ENCODE results near the gene TPRG1.

The TPRG1 gene

DNA sequence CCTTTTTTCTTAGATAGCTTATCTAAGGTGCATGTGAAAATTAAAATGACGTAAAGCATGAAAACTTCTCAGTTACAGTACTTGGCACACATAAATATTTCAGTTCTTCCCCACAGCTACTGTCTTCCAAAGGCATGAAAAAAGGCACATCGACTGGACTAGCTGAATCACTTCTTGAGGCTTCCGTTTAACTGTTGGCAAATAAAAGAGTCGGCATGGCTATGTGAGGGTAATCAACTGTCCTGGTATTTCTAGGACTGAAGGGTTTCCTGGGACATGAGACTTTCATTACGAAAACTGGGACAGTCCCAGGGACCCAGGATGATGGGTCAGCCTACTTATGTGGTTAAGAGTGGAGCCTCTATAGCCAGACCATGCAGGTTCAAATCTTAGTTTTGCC is 168.2 kb downstream of the TPRG1 start:
- TF ChIP-seq, protein P1, sequence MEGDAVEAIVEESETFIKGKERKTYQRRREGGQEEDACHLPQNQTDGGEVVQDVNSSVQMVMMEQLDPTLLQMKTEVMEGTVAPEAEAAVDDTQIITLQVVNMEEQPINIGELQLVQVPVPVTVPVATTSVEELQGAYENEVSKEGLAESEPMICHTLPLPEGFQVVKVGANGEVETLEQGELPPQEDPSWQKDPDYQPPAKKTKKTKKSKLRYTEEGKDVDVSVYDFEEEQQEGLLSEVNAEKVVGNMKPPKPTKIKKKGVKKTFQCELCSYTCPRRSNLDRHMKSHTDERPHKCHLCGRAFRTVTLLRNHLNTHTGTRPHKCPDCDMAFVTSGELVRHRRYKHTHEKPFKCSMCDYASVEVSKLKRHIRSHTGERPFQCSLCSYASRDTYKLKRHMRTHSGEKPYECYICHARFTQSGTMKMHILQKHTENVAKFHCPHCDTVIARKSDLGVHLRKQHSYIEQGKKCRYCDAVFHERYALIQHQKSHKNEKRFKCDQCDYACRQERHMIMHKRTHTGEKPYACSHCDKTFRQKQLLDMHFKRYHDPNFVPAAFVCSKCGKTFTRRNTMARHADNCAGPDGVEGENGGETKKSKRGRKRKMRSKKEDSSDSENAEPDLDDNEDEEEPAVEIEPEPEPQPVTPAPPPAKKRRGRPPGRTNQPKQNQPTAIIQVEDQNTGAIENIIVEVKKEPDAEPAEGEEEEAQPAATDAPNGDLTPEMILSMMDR (IDR thresholded peaks at IDR 0.05; ENCODE audit: insufficient read depth, low read depth, low read length, missing control alignments), result no peak
- no peak for DNase-seq (ENCODE audit: low read depth)
- H3K4me3 ChIP-seq (ENCODE audit: low read depth, low read length), result no peak overlapping the region

DNA sequence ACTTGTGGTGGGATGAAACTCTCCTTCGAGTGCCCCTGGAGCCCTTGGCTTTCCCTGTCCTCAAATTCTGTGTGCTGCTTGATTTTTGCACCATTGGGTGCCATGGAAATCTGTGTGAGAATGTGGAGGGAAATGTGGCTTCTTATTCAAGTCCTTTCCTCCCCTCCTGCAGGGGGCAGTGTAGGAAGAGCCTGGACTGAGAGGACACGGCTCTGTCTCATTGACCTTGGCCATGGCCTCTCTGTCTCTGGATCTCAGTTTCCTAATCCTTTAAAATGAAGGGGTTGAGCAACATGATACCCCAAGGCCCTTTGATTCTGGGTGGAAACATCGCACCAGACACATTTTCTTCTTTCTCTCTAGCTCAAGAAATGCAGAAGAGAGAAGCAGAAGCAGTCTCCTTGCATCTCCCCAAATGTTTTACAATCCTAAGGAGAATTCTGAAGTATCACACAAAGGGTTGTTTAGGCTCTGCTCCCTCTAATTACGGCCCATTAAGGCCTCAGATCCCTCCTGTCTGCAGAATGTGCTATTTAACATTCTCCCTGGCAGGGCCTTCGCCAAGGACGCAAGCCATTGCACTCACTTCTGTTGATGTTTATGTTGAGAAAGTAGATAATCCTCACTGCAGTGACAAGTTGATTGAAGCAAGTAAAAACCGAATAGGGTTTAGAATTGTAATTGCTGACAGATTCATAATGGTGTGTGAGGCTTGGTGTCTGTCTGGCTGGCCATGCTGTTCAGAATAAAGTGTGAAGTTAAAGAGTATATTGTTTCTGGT is 169.1 kb downstream of the TPRG1 start:
- TF ChIP-seq, protein P1 (IDR thresholded peaks at IDR 0.05; ENCODE audit: insufficient read depth, low read depth, low read length, missing control alignments), result peak; percentile 33
- DNase-seq (ENCODE audit: low read depth), result peak; percentile 39
- no peak overlapping the region for H3K4me3 ChIP-seq (ENCODE audit: low read depth, low read length)

DNA sequence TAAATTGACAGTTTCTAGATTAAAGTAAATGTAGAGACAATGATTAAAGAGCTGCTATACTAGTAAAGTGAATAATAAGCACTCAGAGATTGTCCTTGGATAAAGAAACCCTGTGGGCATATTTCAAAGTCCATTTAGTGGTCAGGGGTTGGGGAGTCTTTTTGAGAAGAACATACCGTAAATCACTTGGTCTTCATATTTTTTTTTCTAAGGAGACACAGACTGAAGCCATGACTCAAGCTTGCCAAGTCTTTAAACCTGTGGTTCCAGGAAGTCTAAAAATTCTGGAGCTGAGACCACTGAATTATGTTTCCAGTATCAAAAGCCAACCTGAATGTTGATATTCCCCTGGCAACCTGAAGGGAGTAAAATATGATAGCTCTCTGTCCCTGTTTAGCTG is 171.0 kb downstream of the TPRG1 start:
- TF ChIP-seq, protein P1 (IDR thresholded peaks at IDR 0.05; ENCODE audit: insufficient read depth, low read depth, low read length, missing control alignments), result no peak
- no peak overlapping the region for H3K4me3 ChIP-seq (ENCODE audit: low read depth, low read length)
- DNase-seq (ENCODE audit: low read depth), result no peak

DNA sequence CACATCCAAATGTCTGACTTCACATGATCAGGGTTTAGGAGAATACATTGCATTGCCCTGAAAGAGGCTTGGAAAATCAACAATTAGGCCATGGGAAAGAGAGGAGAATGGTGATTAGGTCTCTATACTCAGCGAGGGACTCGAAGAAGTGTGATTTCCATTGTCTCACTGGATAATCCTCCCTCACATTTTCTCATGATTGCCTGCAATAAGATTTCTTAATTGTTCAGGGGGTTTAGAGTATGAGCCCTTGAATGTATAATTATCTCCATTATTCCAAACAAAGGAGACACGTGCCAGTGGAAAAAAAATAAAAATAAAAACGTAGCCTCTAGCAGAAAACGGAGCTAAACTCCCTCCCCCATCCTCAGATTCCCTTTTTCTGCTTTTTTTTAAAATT is 173.2 kb downstream of the TPRG1 start:
- no peak overlapping the region for H3K4me3 ChIP-seq (ENCODE audit: low read depth, low read length)
- DNase-seq (ENCODE audit: low read depth), result no peak
- TF ChIP-seq, protein P1 (IDR thresholded peaks at IDR 0.05; ENCODE audit: insufficient read depth, low read depth, low read length, missing control alignments), result no peak

DNA sequence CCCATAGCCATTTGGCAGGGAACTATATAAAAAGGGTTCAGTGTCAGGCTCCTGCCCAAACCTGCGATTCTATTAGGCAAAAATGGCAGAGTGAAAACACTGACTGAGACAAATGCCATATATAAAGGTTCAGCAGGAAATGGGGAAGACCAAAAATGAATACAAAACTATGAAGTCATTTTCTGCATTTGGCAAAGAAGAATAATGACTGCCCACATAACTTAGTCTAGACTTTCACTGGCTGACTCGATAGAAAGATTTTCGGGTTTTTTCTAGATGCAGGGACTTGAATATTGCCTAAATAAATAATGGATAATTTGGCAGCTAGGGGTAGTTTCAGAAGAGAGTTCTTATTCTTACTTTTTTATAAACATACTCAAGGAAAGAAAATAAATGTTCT is 178.0 kb downstream of the TPRG1 start:
- TF ChIP-seq, protein P1 (IDR thresholded peaks at IDR 0.05; ENCODE audit: insufficient read depth, low read depth, low read length, missing control alignments), result no peak
- peak; percentile 12 for DNase-seq (ENCODE audit: low read depth)
- H3K4me3 ChIP-seq (ENCODE audit: low read depth, low read length), result no peak overlapping the region

DNA sequence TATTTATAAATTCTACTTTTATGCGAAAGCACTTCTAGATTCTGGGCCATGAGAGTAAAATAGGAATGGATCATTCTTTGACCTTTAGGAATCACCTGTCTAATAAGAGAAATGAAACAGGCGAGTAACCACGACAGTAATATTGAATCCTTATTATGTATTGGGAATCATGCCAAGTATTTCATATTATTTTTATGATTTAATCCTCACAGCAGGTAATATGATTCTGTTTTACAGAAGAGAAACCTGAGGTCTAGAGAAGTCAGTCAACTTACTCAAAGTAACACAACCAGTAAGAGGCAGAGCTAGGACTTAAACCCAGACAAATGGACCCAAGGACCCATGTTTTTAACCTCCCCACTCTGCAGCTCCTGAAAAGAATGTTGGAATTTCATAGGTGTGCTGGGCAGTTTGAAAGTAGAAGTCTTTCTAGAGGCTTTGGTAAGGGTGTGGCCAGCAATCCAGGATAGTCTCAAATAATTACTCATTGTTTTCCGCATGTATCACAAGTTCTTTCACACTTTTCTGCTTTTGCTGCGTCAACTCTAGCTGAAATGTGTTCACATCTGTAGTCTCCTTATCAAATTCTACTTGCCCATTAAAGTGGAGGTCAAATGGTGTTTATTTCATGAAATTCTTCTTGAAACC is 181.7 kb downstream of the TPRG1 start:
- H3K4me3 ChIP-seq (ENCODE audit: low read depth, low read length), result no peak overlapping the region
- TF ChIP-seq, protein P1 (IDR thresholded peaks at IDR 0.05; ENCODE audit: insufficient read depth, low read depth, low read length, missing control alignments), result no peak
- no peak for DNase-seq (ENCODE audit: low read depth)
